T-helper 1 cell treated with Interleukin-12 subunit alpha and Interleukin-12 subunit beta and Interleukin-4 antibody, amounts not matched to agents 30 μg/mL and 1 μg/mL, for 36 hours (primary cell): Measurements from ENCODE around the gene AFF3.

Experiments used
- H3K27ac Mint-ChIP-seq: one replicate; pipeline ENCODE4 v1.8.0; 2021; ENCODE audit warnings: mild to moderate bottlenecking, mixed read lengths
- H3K27me3 Mint-ChIP-seq: one replicate; pipeline ENCODE4 v1.8.0; 2021; ENCODE audit warnings: low read depth, mixed read lengths
- H3K36me3 Mint-ChIP-seq: one replicate; pipeline ENCODE4 v1.8.0; 2021; ENCODE audit warnings: low read depth, mixed read lengths
- H3K4me1 Mint-ChIP-seq: one replicate; pipeline ENCODE4 v1.8.0; 2021; ENCODE audit warnings: low read depth, mixed read lengths
- H3K4me3 Mint-ChIP-seq: one replicate; pipeline ENCODE4 v1.8.0; 2021; ENCODE audit warnings: mild to moderate bottlenecking, moderate library complexity, mixed read lengths
- H3K9me3 Mint-ChIP-seq: one replicate; pipeline ENCODE4 v1.8.0; 2021; ENCODE audit warnings: mixed read lengths

Gene AFF3

GRCh38 chr2:99707592-99707991 lies 434.8 kb downstream of the AFF3 start:
- Mint-ChIP-seq H3K9me3 (no peaks in the 10 kb centered on the region), H3K27me3 (peaks cover 4% of the 10 kb centered on the region), H3K4me1 (no peaks in the 10 kb centered on the region), H3K36me3 (no peaks in the 10 kb centered on the region), H3K4me3 (no peak overlapping the region), H3K27ac (no peak overlapping the region)

GRCh38 chr2:99706735-99707134 lies 435.7 kb downstream of the AFF3 start:
- no peak overlapping the region for H3K27ac Mint-ChIP-seq
- H3K4me1 Mint-ChIP-seq, result no peaks in the 10 kb centered on the region
- H3K9me3 Mint-ChIP-seq, result no peaks in the 10 kb centered on the region
- H3K36me3 Mint-ChIP-seq, result no peaks in the 10 kb centered on the region
- no peak overlapping the region for H3K4me3 Mint-ChIP-seq
- H3K27me3 Mint-ChIP-seq, result peaks cover 4% of the 10 kb centered on the region

GRCh38 chr2:99701503-99701902 lies 440.9 kb downstream of the AFF3 start:
- Mint-ChIP-seq H3K36me3 (no peaks in the 10 kb centered on the region), H3K9me3 (no peaks in the 10 kb centered on the region), H3K27ac (no peak overlapping the region), H3K4me3 (no peak overlapping the region), H3K27me3 (no peaks in the 10 kb centered on the region), H3K4me1 (no peaks in the 10 kb centered on the region)

GRCh38 chr2:99700482-99701398 lies 441.6 kb downstream of the AFF3 start:
- Mint-ChIP-seq H3K27me3 (no peaks in the 10 kb centered on the region), H3K9me3 (no peaks in the 10 kb centered on the region), H3K4me1 (no peaks in the 10 kb centered on the region), H3K36me3 (no peaks in the 10 kb centered on the region), H3K27ac (no peak overlapping the region), H3K4me3 (no peak overlapping the region)

- H3K36me3 Mint-ChIP-seq, result no peaks in the 10 kb centered on the region
- no peak overlapping the region for H3K4me3 Mint-ChIP-seq
- H3K9me3 Mint-ChIP-seq, result no peaks in the 10 kb centered on the region
- H3K4me1 Mint-ChIP-seq, result no peaks in the 10 kb centered on the region
- H3K27me3 Mint-ChIP-seq, result no peaks in the 10 kb centered on the region
- H3K27ac Mint-ChIP-seq, result no peak overlapping the region
Measured at GRCh38 chr2:99698896-99699295, 443.5 kb downstream of the AFF3 start.

- no peaks in the 10 kb centered on the region for H3K9me3 Mint-ChIP-seq
- no peaks in the 10 kb centered on the region for H3K4me1 Mint-ChIP-seq
- H3K27me3 Mint-ChIP-seq, result no peaks in the 10 kb centered on the region
- no peaks in the 10 kb centered on the region for H3K36me3 Mint-ChIP-seq
- H3K27ac Mint-ChIP-seq, result no peak overlapping the region
- no peak overlapping the region for H3K4me3 Mint-ChIP-seq
Measured at GRCh38 chr2:99697811-99698568, 444.4 kb downstream of the AFF3 start.

GRCh38 chr2:99695944-99696253 lies 446.5 kb downstream of the AFF3 start:
- H3K4me3 Mint-ChIP-seq, result no peak overlapping the region
- H3K36me3 Mint-ChIP-seq, result no peaks in the 10 kb centered on the region

GRCh38 chr2:99695130-99695943 lies 447.1 kb downstream of the AFF3 start:
- Mint-ChIP-seq H3K4me3 (no peak overlapping the region), H3K36me3 (no peaks in the 10 kb centered on the region), H3K27ac (no peak overlapping the region), H3K4me1 (no peaks in the 10 kb centered on the region), H3K27me3 (no peaks in the 10 kb centered on the region), H3K9me3 (no peaks in the 10 kb centered on the region)

More at GRCh38 chr2:99695944-99696253, 446.5 kb downstream of the AFF3 start:
- no peaks in the 10 kb centered on the region for H3K4me1 Mint-ChIP-seq
- H3K27me3 Mint-ChIP-seq, result no peaks in the 10 kb centered on the region
- no peak overlapping the region for H3K27ac Mint-ChIP-seq
- no peaks in the 10 kb centered on the region for H3K9me3 Mint-ChIP-seq

GRCh38 chr2:99694331-99694730 lies 448.1 kb downstream of the AFF3 start:
- H3K36me3 Mint-ChIP-seq, result no peaks in the 10 kb centered on the region
- no peaks in the 10 kb centered on the region for H3K4me1 Mint-ChIP-seq
- no peak overlapping the region for H3K27ac Mint-ChIP-seq
- no peaks in the 10 kb centered on the region for H3K9me3 Mint-ChIP-seq
- no peaks in the 10 kb centered on the region for H3K27me3 Mint-ChIP-seq
- no peak overlapping the region for H3K4me3 Mint-ChIP-seq

GRCh38 chr2:99692785-99693184 lies 449.6 kb downstream of the AFF3 start:
- Mint-ChIP-seq H3K36me3 (no peaks in the 10 kb centered on the region), H3K4me3 (no peak overlapping the region), H3K4me1 (no peaks in the 10 kb centered on the region), H3K27me3 (no peaks in the 10 kb centered on the region), H3K27ac (no peak overlapping the region), H3K9me3 (no peaks in the 10 kb centered on the region)

- Mint-ChIP-seq H3K27ac (no peak overlapping the region), H3K4me3 (no peak overlapping the region), H3K27me3 (no peaks in the 10 kb centered on the region), H3K4me1 (no peaks in the 10 kb centered on the region), H3K9me3 (no peaks in the 10 kb centered on the region), H3K36me3 (no peaks in the 10 kb centered on the region)
Measured at GRCh38 chr2:99691926-99692325, 450.5 kb downstream of the AFF3 start.

- Mint-ChIP-seq H3K4me1 (no peaks in the 10 kb centered on the region), H3K4me3 (no peak overlapping the region), H3K27ac (no peak overlapping the region), H3K9me3 (no peaks in the 10 kb centered on the region), H3K27me3 (no peaks in the 10 kb centered on the region), H3K36me3 (no peaks in the 10 kb centered on the region)
Measured at GRCh38 chr2:99689145-99689742, 453.1 kb downstream of the AFF3 start.

- no peak overlapping the region for H3K4me3 Mint-ChIP-seq
- H3K27me3 Mint-ChIP-seq, result no peaks in the 10 kb centered on the region
- H3K9me3 Mint-ChIP-seq, result no peaks in the 10 kb centered on the region
- no peak overlapping the region for H3K27ac Mint-ChIP-seq
- no peaks in the 10 kb centered on the region for H3K36me3 Mint-ChIP-seq
- no peaks in the 10 kb centered on the region for H3K4me1 Mint-ChIP-seq
Measured at GRCh38 chr2:99688699-99689098, 453.7 kb downstream of the AFF3 start.

GRCh38 chr2:99682275-99683060 lies 459.9 kb downstream of the AFF3 start:
- Mint-ChIP-seq H3K4me3 (no peak overlapping the region), H3K36me3 (no peaks in the 10 kb centered on the region), H3K4me1 (no peaks in the 10 kb centered on the region), H3K27ac (no peak overlapping the region), H3K27me3 (no peaks in the 10 kb centered on the region), H3K9me3 (no peaks in the 10 kb centered on the region)
